Fibroblast of lung (primary cell): ENCODE measurements around the gene SH2D7. TPM values are rescaled to one million over a fixed set of nuclear protein-coding genes. Genes with fewer than 3 reads are reported as not detected.

Experiments used
- DNase-seq, 2 donors: peaks; one replicate each; pipeline versions ENCODE4 v3.0.0 to v3.0.0-alpha.2; 2010; ENCODE audit warnings: low read depth in 2 of 2
- H2AFZ ChIP-seq: 2 replicates; pipeline ENCODE4 v1.5.1; 2012; ENCODE audit warnings: low read length, control low read depth, inconsistent platforms
- H3K27ac ChIP-seq: 2 replicates; pipeline ENCODE4 v1.5.1; 2011; ENCODE audit warnings: low read length, control low read depth; ENCODE audit not compliant: insufficient read depth
- H3K27me3 ChIP-seq: 2 replicates; pipeline ENCODE4 v1.5.1; 2011; ENCODE audit warnings: mild to moderate bottlenecking, low read length; ENCODE audit not compliant: control insufficient read depth, insufficient read depth
- H3K36me3 ChIP-seq: 2 replicates; pipeline ENCODE4 v1.5.1; 2011; ENCODE audit warnings: low read length; ENCODE audit not compliant: control insufficient read depth, insufficient read depth
- H3K4me1 ChIP-seq: 2 replicates; pipeline ENCODE4 v1.5.1; 2011; ENCODE audit warnings: low read length; ENCODE audit not compliant: control insufficient read depth, insufficient read depth; ENCODE audit errors: extremely low read depth
- H3K4me2 ChIP-seq: 2 replicates; pipeline ENCODE4 v1.5.1; 2011; ENCODE audit warnings: low read length, control low read depth; ENCODE audit not compliant: insufficient read depth; ENCODE audit errors: extremely low read depth
- H3K4me3 ChIP-seq, 4 experiments: fragments of 200-600 bp in 1 of 4; sonication (generic) in 1 of 4; replicated peaks in 1 of 4; 2 replicates each; pipeline ENCODE4 v1.5.1; 2011 to 2016; ENCODE audit warnings: low read length in 4 of 4, low read depth in 3 of 4, mild to moderate bottlenecking in 3 of 4, control low read depth in 2 of 4, inconsistent platforms in 1 of 4, mixed read lengths in 1 of 4; ENCODE audit not compliant: insufficient read depth in 1 of 4; ENCODE audit errors: control extremely low read depth in 1 of 4
- H3K79me2 ChIP-seq: 2 replicates; pipeline ENCODE4 v1.5.1; 2012; ENCODE audit warnings: mild to moderate bottlenecking, low read length, inconsistent platforms; ENCODE audit not compliant: control insufficient read depth, insufficient read depth
- H3K9ac ChIP-seq: 2 replicates; pipeline ENCODE4 v1.5.1; 2011; ENCODE audit warnings: mild to moderate bottlenecking, low read length, control low read depth; ENCODE audit not compliant: insufficient read depth
- H3K9me3 ChIP-seq: 2 replicates; pipeline ENCODE4 v1.5.1; 2012; ENCODE audit warnings: low read depth, low read length; ENCODE audit not compliant: control insufficient read depth, insufficient read depth
- H4K20me1 ChIP-seq: 2 replicates; pipeline ENCODE4 v1.5.1; 2011; ENCODE audit warnings: low read length; ENCODE audit not compliant: control insufficient read depth, insufficient read depth; ENCODE audit errors: extremely low read depth
- EZH2 ChIP-seq: IDR thresholded peaks from 2 replicates; pipeline ENCODE4 v1.5.1; 2012; ENCODE audit warnings: low read length, control low read depth, mild to moderate bottlenecking; ENCODE audit errors: missing control alignments
- polyA plus RNA-seq, 2 donors: library from polyadenylated mRNA; depleted of rRNA in 1 of 2; stranded (reverse) in 1 of 2; unstranded in 1 of 2; fragments of >200 nt; gene quantifications; 2 replicates each; pipeline ENCODE4 v1.2.1, GENCODE V29; 2011 to 2012; ENCODE audit warnings: missing spikeins in 1 of 2
- total RNA-seq: library from RNA; depleted of rRNA; stranded (reverse); fragments of >200 nt; gene quantifications from 2 replicates; pipeline ENCODE4 v1.2.1, GENCODE V29; 2014
- TF ChIP-seq, protein P1 (sequence below), 2 donors: IDR thresholded peaks in 1 of 2; conservative IDR thresholded peaks in 1 of 2; 1 replicate in 1 of 2; 2 replicates in 1 of 2; pipeline ENCODE4 v1.5.1; 2011 to 2012; ENCODE audit warnings: low read length in 2 of 2, control low read depth in 1 of 2, inconsistent platforms in 1 of 2, low read depth in 1 of 2, mild to moderate bottlenecking in 1 of 2

Gene SH2D7
- total and polyA plus RNA-seq, 2 donors (not counting 1 experiment from before 2014, with no cell fraction given), result 0.03 TPM; not detected in 1

DNA sequence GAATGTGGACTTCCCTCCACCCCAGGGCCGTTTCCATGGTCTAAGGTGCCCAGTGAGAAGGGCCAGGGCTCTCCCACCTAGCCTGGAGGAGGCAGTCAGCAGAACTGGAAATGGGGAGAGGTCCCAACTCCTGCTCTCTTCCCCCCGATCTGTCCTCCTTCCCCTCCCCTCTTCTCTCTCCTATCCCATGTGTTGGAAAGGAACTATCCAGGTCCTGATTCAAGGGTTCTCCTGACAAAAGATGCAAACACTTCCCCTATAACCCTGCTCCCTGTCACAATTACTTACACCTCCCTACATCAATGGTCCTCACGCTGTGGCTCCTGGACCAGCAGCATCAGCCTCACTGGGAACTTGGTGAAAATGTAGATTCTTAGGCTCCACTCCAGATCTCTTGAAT, 32.9 kb downstream of the SH2D7 start:
- Histone ChIP-seq H2AFZ (no peak overlapping the region), H3K4me1 (no peaks in the 10 kb centered on the region), H3K27me3 (peaks cover 7% of the 10 kb centered on the region), H3K36me3 (no peaks in the 10 kb centered on the region), H3K9ac (no peak overlapping the region), H3K4me3 (no peak overlapping the region), H3K4me2 (no peak overlapping the region), H4K20me1 (no peaks in the 10 kb centered on the region), H3K27ac (no peak overlapping the region), H3K79me2 (no peaks in the 10 kb centered on the region), H3K9me3 (no peaks in the 10 kb centered on the region)
- TF ChIP-seq, protein P1, sequence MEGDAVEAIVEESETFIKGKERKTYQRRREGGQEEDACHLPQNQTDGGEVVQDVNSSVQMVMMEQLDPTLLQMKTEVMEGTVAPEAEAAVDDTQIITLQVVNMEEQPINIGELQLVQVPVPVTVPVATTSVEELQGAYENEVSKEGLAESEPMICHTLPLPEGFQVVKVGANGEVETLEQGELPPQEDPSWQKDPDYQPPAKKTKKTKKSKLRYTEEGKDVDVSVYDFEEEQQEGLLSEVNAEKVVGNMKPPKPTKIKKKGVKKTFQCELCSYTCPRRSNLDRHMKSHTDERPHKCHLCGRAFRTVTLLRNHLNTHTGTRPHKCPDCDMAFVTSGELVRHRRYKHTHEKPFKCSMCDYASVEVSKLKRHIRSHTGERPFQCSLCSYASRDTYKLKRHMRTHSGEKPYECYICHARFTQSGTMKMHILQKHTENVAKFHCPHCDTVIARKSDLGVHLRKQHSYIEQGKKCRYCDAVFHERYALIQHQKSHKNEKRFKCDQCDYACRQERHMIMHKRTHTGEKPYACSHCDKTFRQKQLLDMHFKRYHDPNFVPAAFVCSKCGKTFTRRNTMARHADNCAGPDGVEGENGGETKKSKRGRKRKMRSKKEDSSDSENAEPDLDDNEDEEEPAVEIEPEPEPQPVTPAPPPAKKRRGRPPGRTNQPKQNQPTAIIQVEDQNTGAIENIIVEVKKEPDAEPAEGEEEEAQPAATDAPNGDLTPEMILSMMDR (conservative IDR thresholded peaks at IDR 0.05 in 1 of 2, IDR thresholded peaks at IDR 0.05 in 1 of 2; ENCODE audit: low read depth in 1 of 2, low read length in 2 of 2), result no peak
- no peak for TF ChIP-seq EZH2
- DNase-seq, result no peak

DNA sequence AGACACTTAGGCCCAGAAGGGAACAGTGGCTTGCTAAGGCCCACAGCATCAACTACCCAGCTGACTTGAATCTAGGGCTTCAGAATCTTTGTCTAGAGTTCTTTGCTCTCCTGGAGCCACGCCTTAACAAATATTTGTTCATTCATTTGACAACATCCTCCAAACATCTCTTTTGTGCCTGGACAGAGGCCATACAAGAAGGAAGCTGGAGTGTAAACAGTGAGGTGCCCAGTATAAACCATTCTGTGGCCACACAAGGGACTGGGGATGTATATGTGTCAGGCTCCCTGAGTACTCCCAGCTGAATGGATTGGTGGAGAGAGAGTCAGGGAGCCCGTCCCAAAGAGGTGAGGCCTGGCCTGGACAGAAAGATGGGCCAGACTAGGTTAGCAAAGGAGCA, 35.5 kb downstream of the SH2D7 start:
- no peaks in the 10 kb centered on the region for H4K20me1 ChIP-seq
- no peaks in the 10 kb centered on the region for H3K79me2 ChIP-seq
- peaks cover 10% of the 10 kb centered on the region for H3K27me3 ChIP-seq
- no peak overlapping the region for H2AFZ ChIP-seq
- no peaks in the 10 kb centered on the region for H3K4me1 ChIP-seq
- H3K9me3 ChIP-seq, result no peaks in the 10 kb centered on the region
- no peak overlapping the region for H3K4me2 ChIP-seq
- TF ChIP-seq, protein P1 (conservative IDR thresholded peaks at IDR 0.05 in 1 of 2, IDR thresholded peaks at IDR 0.05 in 1 of 2; ENCODE audit: low read depth in 1 of 2, low read length in 2 of 2), result no peak
- no peak for TF ChIP-seq EZH2
- H3K36me3 ChIP-seq, result no peaks in the 10 kb centered on the region
- H3K4me3 ChIP-seq, result no peak overlapping the region
- DNase-seq, result no peak
- H3K27ac ChIP-seq, result no peak overlapping the region
- H3K9ac ChIP-seq, result no peak overlapping the region

DNA sequence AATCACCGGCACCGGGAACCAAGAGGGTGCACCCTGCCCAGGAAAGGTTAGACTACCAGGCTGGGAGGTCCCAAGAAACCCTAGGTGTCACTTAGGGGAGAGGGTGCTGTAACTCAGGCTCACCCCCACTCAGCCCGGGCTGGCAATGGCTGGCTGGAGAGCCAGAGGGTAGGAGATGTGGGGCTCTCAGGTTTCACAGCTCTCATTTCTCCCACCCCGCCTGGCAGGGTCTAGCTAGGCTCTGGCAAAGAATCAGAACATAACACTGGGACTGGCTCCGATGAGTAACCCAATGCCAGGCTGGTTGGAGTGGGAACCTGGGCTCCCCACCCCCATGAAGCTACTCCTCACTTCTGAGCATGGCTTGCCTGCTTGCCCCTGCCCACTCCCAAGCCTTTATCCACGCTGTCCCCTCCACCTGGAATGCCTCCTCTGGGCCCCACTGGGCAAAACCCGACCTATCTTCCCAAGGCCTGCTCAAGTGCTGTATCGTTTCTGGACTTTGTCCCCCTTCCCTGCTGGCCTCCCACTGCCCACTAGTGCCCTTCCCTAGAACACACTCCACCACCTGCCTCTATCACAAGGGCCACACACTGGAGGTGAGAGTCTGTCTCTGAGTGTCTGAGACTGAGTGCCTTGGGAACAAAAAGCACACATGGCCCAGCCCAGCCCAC, 36.9 kb downstream of the SH2D7 start:
- no peaks in the 10 kb centered on the region for H3K36me3 ChIP-seq
- no peak for TF ChIP-seq EZH2
- TF ChIP-seq, protein P1 (conservative IDR thresholded peaks at IDR 0.05 in 1 of 2, IDR thresholded peaks at IDR 0.05 in 1 of 2; ENCODE audit: low read depth in 1 of 2, low read length in 2 of 2), result no peak
- no peak for DNase-seq
- H3K27ac ChIP-seq, result no peak overlapping the region
- H4K20me1 ChIP-seq, result no peaks in the 10 kb centered on the region
- H3K4me3 ChIP-seq, result no peak overlapping the region
- H2AFZ ChIP-seq, result no peak overlapping the region
- no peaks in the 10 kb centered on the region for H3K79me2 ChIP-seq
- no peaks in the 10 kb centered on the region for H3K9me3 ChIP-seq
- H3K4me1 ChIP-seq, result no peaks in the 10 kb centered on the region
- H3K4me2 ChIP-seq, result no peak overlapping the region
- H3K27me3 ChIP-seq, result peaks cover 10% of the 10 kb centered on the region
- H3K9ac ChIP-seq, result no peak overlapping the region
